Stimulated activated naive B cell treated with anti-CD40 and anti-IgM and Interleukin-4, amounts not matched to agents 10 μg/mL and 1 μg/mL and 100 μg/mL, for 72 hours (primary cell): ENCODE data around the gene DHRS3.

Source experiments
- ATAC-seq, 2 donors: fragments of 150-1000 bp; cut with Tn5 transposase; replicated peaks; 2 replicates each; pipeline ENCODE4 v1.10.0; 2021; ENCODE audit warnings: moderate library complexity in 1 of 2
- DNase-seq: peaks from one replicate; pipeline ENCODE4 v3.0.0; 2021
- H3K27ac Mint-ChIP-seq: one replicate; pipeline ENCODE4 v1.8.0; 2022; ENCODE audit warnings: mild to moderate bottlenecking, mixed read lengths
- H3K27me3 Mint-ChIP-seq, 2 donors: one replicate each; pipeline ENCODE4 v1.8.0; 2022; ENCODE audit warnings: mixed read lengths in 2 of 2
- H3K36me3 Mint-ChIP-seq, 2 donors: one replicate each; pipeline ENCODE4 v1.8.0; 2022; ENCODE audit warnings: mixed read lengths in 2 of 2, mild to moderate bottlenecking in 1 of 2
- H3K4me1 Mint-ChIP-seq, 2 donors: one replicate each; pipeline ENCODE4 v1.8.0; 2022; ENCODE audit warnings: mixed read lengths in 2 of 2, mild to moderate bottlenecking in 1 of 2
- H3K4me3 Mint-ChIP-seq, 2 donors: one replicate each; pipeline ENCODE4 v1.8.0; 2022; ENCODE audit warnings: mild to moderate bottlenecking in 2 of 2, mixed read lengths in 2 of 2, moderate library complexity in 1 of 2
- H3K9me3 Mint-ChIP-seq, 2 donors: one replicate each; pipeline ENCODE4 v1.8.0; 2022; ENCODE audit warnings: mixed read lengths in 2 of 2, mild to moderate bottlenecking in 1 of 2

DHRS3 gene

GRCh38 chr1:12603224-12603623 is 14.8 kb downstream of the DHRS3 start:
- H3K27me3 Mint-ChIP-seq = no peaks in the 10 kb centered on the region
- H3K36me3 Mint-ChIP-seq = peaks cover 49 to 78% of the 10 kb centered on the region in 2 donors
- H3K4me1 Mint-ChIP-seq = peaks cover 36 to 46% of the 10 kb centered on the region in 2 donors
- H3K9me3 Mint-ChIP-seq = peaks cover 4% of the 10 kb centered on the region in 2 donors
- no peak for ATAC-seq
- no peak overlapping the region for H3K4me3 Mint-ChIP-seq
- H3K27ac Mint-ChIP-seq = no peak overlapping the region
- no peak for DNase-seq

GRCh38 chr1:12602659-12603024 is 15.4 kb downstream of the DHRS3 start:
- DNase-seq = no peak
- Mint-ChIP-seq H3K4me1 (peaks cover 40 to 52% of the 10 kb centered on the region in 2 donors), H3K9me3 (peaks cover 2 to 4% of the 10 kb centered on the region in 2 donors), H3K4me3 (no peak overlapping the region), H3K27ac (peak overlapping the region; percentile 31), H3K36me3 (peaks cover 50 to 78% of the 10 kb centered on the region in 2 donors), H3K27me3 (no peaks in the 10 kb centered on the region)
- no peak for ATAC-seq

GRCh38 chr1:12601700-12602658 is 16.0 kb downstream of the DHRS3 start:
- peak; percentile 64 for DNase-seq
- Mint-ChIP-seq H3K9me3 (no peaks in the 10 kb centered on the region), H3K27ac (peak overlapping the region; percentile 57), H3K27me3 (no peaks in the 10 kb centered on the region), H3K36me3 (peaks cover 47 to 78% of the 10 kb centered on the region in 2 donors), H3K4me1 (peaks cover 46 to 54% of the 10 kb centered on the region in 2 donors), H3K4me3 (peak overlapping the region in 1 of 2 donors; percentile 42)
- ATAC-seq = peak; percentile 53 to 80

GRCh38 chr1:12600880-12601633 is 17.0 kb downstream of the DHRS3 start:
- Mint-ChIP-seq H3K4me1 (peaks cover 48 to 61% of the 10 kb centered on the region in 2 donors), H3K4me3 (no peak overlapping the region)

GRCh38 chr1:12600335-12600734 is 17.7 kb downstream of the DHRS3 start:
- Mint-ChIP-seq H3K36me3 (peaks cover 42 to 70% of the 10 kb centered on the region in 2 donors), H3K4me1 (peaks cover 48 to 61% of the 10 kb centered on the region in 2 donors), H3K4me3 (no peak overlapping the region), H3K27me3 (no peaks in the 10 kb centered on the region), H3K9me3 (no peaks in the 10 kb centered on the region), H3K27ac (no peak overlapping the region)
- no peak for DNase-seq
- ATAC-seq = no peak

More at GRCh38 chr1:12600880-12601633, 17.0 kb downstream of the DHRS3 start:
- H3K27me3 Mint-ChIP-seq = no peaks in the 10 kb centered on the region
- peaks cover 43 to 74% of the 10 kb centered on the region in 2 donors for H3K36me3 Mint-ChIP-seq
- no peaks in the 10 kb centered on the region for H3K9me3 Mint-ChIP-seq
- DNase-seq (no peak), ATAC-seq (peak in 1 of 2 donors; percentile 48)
- peak overlapping the region; percentile 57 for H3K27ac Mint-ChIP-seq

- ATAC-seq (no peak), DNase-seq (no peak)
- H3K36me3 Mint-ChIP-seq = peaks cover 42 to 73% of the 10 kb centered on the region in 2 donors
- peaks cover 53 to 63% of the 10 kb centered on the region in 2 donors for H3K4me1 Mint-ChIP-seq
- H3K9me3 Mint-ChIP-seq = no peaks in the 10 kb centered on the region
- no peak overlapping the region for H3K4me3 Mint-ChIP-seq
- peaks cover 0 to under 1% of the 10 kb centered on the region in 2 donors for H3K27me3 Mint-ChIP-seq
- H3K27ac Mint-ChIP-seq = peak overlapping the region; percentile 20
Measured at GRCh38 chr1:12599657-12600056, 18.4 kb downstream of the DHRS3 start.

- H3K27ac Mint-ChIP-seq = peak overlapping the region; percentile 51
- DNase-seq (no peak), ATAC-seq (no peak)
- peaks cover 40 to 73% of the 10 kb centered on the region in 2 donors for H3K36me3 Mint-ChIP-seq
- peaks cover 56 to 63% of the 10 kb centered on the region in 2 donors for H3K4me1 Mint-ChIP-seq
- no peak overlapping the region for H3K4me3 Mint-ChIP-seq
- peaks cover 6 to 7% of the 10 kb centered on the region in 2 donors for H3K27me3 Mint-ChIP-seq
- H3K9me3 Mint-ChIP-seq = no peaks in the 10 kb centered on the region
Measured at GRCh38 chr1:12598974-12599373, 19.0 kb downstream of the DHRS3 start.

- Mint-ChIP-seq H3K9me3 (no peaks in the 10 kb centered on the region), H3K4me1 (peaks cover 50 to 58% of the 10 kb centered on the region in 2 donors), H3K27ac (peak overlapping the region; percentile 15), H3K36me3 (peaks cover 45 to 71% of the 10 kb centered on the region in 2 donors), H3K27me3 (peaks cover 10% of the 10 kb centered on the region in 2 donors), H3K4me3 (no peak overlapping the region)
- ATAC-seq (no peak), DNase-seq (no peak)
Measured at GRCh38 chr1:12597792-12598191, 20.2 kb downstream of the DHRS3 start.

- Mint-ChIP-seq H3K4me1 (peaks cover 42 to 43% of the 10 kb centered on the region in 2 donors), H3K36me3 (peaks cover 43 to 68% of the 10 kb centered on the region in 2 donors), H3K4me3 (peak overlapping the region; percentile 64 to 84), H3K27me3 (peaks cover 10 to 14% of the 10 kb centered on the region in 2 donors), H3K27ac (peak overlapping the region; percentile 65), H3K9me3 (no peaks in the 10 kb centered on the region)
- no peak for DNase-seq
- ATAC-seq = peak; percentile 79 to 81
Measured at GRCh38 chr1:12596007-12596821, 21.8 kb downstream of the DHRS3 start.

- DNase-seq (no peak), ATAC-seq (no peak)
- Mint-ChIP-seq H3K9me3 (no peaks in the 10 kb centered on the region), H3K4me1 (peaks cover 37 to 43% of the 10 kb centered on the region in 2 donors), H3K27me3 (peaks cover 10 to 14% of the 10 kb centered on the region in 2 donors), H3K27ac (peak overlapping the region; percentile 65), H3K4me3 (peak overlapping the region; percentile 64 to 84), H3K36me3 (peaks cover 43 to 68% of the 10 kb centered on the region in 2 donors)
Measured at GRCh38 chr1:12595757-12596006, 22.3 kb downstream of the DHRS3 start.

- DNase-seq (peak; percentile 27), ATAC-seq (peak; percentile 73 to 74)
- Mint-ChIP-seq H3K36me3 (peaks cover 39 to 68% of the 10 kb centered on the region in 2 donors), H3K9me3 (no peaks in the 10 kb centered on the region), H3K4me3 (peak overlapping the region; percentile 79 to 84), H3K4me1 (peaks cover 32 to 37% of the 10 kb centered on the region in 2 donors), H3K27ac (peak overlapping the region; percentile 86), H3K27me3 (peaks cover 10 to 14% of the 10 kb centered on the region in 2 donors)
Measured at GRCh38 chr1:12594966-12595756, 22.8 kb downstream of the DHRS3 start.

- Mint-ChIP-seq H3K4me1 (peaks cover 29 to 34% of the 10 kb centered on the region in 2 donors), H3K27me3 (peaks cover 10 to 14% of the 10 kb centered on the region in 2 donors), H3K9me3 (no peaks in the 10 kb centered on the region), H3K27ac (peak overlapping the region; percentile 86), H3K36me3 (peaks cover 35 to 65% of the 10 kb centered on the region in 2 donors), H3K4me3 (peak overlapping the region; percentile 79 to 84)
- DNase-seq (no peak), ATAC-seq (no peak)
Measured at GRCh38 chr1:12594490-12594889, 23.5 kb downstream of the DHRS3 start.

- peaks cover 40 to 65% of the 10 kb centered on the region in 2 donors for H3K36me3 Mint-ChIP-seq
- H3K27me3 Mint-ChIP-seq = peaks cover 10 to 14% of the 10 kb centered on the region in 2 donors
- peaks cover 29 to 31% of the 10 kb centered on the region in 2 donors for H3K4me1 Mint-ChIP-seq
- ATAC-seq = no peak
- no peak overlapping the region for H3K27ac Mint-ChIP-seq
- no peak for DNase-seq
- no peak overlapping the region for H3K4me3 Mint-ChIP-seq
- H3K9me3 Mint-ChIP-seq = no peaks in the 10 kb centered on the region
Measured at GRCh38 chr1:12593621-12594066, 24.4 kb downstream of the DHRS3 start.
